Measurements from ENCODE around the gene RUNX1. TPM values are rescaled to one million over a fixed set of nuclear protein-coding genes. Genes with fewer than 3 reads are reported as not detected.
A peak's percentile ranks its signal among the peaks of the same experiment; 100 is the strongest.

Gene RUNX1
- total RNA-seq, 1 experiment from 2014 or later: 55.2 TPM

DNA sequence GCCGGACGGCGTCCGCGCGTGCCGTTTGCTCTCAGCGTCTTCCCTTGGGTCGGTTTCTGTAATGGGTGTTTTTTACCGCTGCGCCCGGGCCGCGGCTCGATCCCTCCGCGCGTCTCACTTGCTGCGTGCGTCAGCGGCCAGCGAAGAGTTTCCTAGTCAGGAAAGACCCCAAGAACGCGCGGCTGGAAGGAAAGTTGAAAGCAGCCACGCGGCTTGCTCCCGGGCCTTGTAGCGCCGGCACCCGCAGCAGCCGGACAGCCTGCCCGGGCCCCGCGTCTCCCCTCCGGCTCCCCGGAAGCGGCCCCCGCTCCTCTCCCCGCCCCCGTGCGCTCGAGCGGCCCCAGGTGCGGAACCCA, 159.8 kb downstream of the RUNX1 start:
- ChIA-PET POLR2A (ENCODE audit: unreplicated experiment) (interaction anchor here (0.6 to 3.6 kb wide), 7 partner anchors 19 to 343 kb away, joined by 3 to 30 read pairs (median 4); no protein-coding TSS in a partner anchor), CTCF (interaction anchor here (0.6 to 2.1 kb wide), 7 partner anchors 11 to 619 kb away, joined by 3 to 18 read pairs (median 5); no protein-coding TSS in a partner anchor)
- intact Hi-C loops (cut with micrococcal nuclease): loop anchor here (2.0 to 10.0 kb wide), 4 partner anchors 622 to 1136 kb away; no protein-coding TSS in a partner anchor
- H4K20me1 ChIP-seq (ENCODE audit: low read length): peaks cover 31% of the 10 kb centered on the region
- TF ChIP-seq EZH2phosphoT487 (IDR thresholded peaks at IDR 0.05; ENCODE audit: borderline replicate concordance, low read length): peak; percentile 57; the same call in 1 of the 2 replicates
- TF ChIP-seq, protein P1, sequence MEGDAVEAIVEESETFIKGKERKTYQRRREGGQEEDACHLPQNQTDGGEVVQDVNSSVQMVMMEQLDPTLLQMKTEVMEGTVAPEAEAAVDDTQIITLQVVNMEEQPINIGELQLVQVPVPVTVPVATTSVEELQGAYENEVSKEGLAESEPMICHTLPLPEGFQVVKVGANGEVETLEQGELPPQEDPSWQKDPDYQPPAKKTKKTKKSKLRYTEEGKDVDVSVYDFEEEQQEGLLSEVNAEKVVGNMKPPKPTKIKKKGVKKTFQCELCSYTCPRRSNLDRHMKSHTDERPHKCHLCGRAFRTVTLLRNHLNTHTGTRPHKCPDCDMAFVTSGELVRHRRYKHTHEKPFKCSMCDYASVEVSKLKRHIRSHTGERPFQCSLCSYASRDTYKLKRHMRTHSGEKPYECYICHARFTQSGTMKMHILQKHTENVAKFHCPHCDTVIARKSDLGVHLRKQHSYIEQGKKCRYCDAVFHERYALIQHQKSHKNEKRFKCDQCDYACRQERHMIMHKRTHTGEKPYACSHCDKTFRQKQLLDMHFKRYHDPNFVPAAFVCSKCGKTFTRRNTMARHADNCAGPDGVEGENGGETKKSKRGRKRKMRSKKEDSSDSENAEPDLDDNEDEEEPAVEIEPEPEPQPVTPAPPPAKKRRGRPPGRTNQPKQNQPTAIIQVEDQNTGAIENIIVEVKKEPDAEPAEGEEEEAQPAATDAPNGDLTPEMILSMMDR (conservative IDR thresholded peaks at IDR 0.05; ENCODE audit: low read depth, low read length): no peak
- TF ChIP-seq EZH2 (IDR thresholded peaks at IDR 0.05; ENCODE audit: low read length, unreplicated experiment): no peak
- H2AFZ ChIP-seq (ENCODE audit: low read length): peak overlapping the region; percentile 73
- H3K4me3 ChIP-seq (ENCODE audit: low read length): peak overlapping the region; percentile 95
- peaks cover 17% of the 10 kb centered on the region for H3K36me3 ChIP-seq (ENCODE audit: low read depth, low read length)
- DNase-seq (peak; percentile 50), ATAC-seq (peak; percentile 1)
- peak overlapping the region; percentile 91 for H3K4me2 ChIP-seq (ENCODE audit: low read length)
- H3K79me2 ChIP-seq (ENCODE audit: low read length): peaks cover 69% of the 10 kb centered on the region
- H3K27me3 ChIP-seq (ENCODE audit: low read length): no peaks in the 10 kb centered on the region
- no peaks in the 10 kb centered on the region for H3K9me2 ChIP-seq (replicated peaks; ENCODE audit: low read length)
- no TSS peak for BruUV-seq (replicated peaks)
- H3K27ac ChIP-seq (ENCODE audit: low read length): peak overlapping the region; percentile 90
- peak overlapping the region; percentile 87 for H3K9ac ChIP-seq (ENCODE audit: low read length)
- H3K4me1 ChIP-seq (ENCODE audit: insufficient read depth, low read length): 0 out of 2 replicates have a peak, but pooled peaks cover 14% of the 10 kb centered on the region
- no peaks in the 10 kb centered on the region for H3F3A ChIP-seq (ENCODE audit: low read length, unreplicated experiment)
- H3K9me3 ChIP-seq (ENCODE audit: low read length): no peaks in the 10 kb centered on the region

DNA sequence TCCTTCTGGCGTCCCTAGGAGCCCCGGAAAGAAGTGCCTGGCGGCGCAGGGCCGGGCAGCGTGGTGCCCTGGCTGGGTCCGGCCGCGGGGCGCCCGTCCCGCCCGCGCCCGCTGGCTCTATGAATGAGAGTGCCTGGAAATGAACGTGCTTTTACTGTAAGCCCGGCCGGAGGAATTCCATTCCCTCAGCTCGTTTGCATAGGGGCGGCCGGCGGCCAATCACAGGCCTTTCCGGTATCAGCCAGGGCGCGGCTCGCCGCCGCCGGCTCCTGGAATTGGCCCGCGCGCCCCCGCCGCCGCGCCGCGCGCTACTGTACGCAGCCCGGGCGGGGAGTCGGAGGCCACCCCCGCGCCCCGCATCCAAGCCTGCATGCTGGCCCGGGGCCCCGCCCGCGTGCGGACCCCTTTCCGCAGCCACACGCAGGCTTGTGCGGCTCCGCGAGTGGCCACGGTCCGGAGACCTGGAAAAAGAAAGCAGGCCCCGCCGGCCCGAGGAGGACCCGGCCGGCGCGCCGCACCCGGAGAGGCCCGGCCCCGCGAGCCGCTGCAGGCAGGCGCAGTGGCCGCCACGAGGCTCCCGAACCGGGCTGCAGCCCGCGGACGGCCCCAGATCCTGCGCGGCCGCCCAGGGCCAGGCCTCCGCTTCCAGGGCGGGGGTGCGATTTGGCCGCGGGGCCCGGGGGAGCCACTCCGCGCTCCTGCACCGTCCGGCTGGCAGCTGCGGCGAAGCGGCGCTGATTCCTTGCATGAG, 160.4 kb downstream of the RUNX1 start:
- peaks cover 23% of the 10 kb centered on the region for H3K36me3 ChIP-seq (ENCODE audit: low read depth, low read length)
- peak overlapping the region; percentile 91 for H3K4me2 ChIP-seq (ENCODE audit: low read length)
- intact Hi-C loops (cut with micrococcal nuclease): loop anchor here (1.0 to 10.0 kb wide), 6 partner anchors 143 to 1136 kb away; no protein-coding TSS in a partner anchor
- H3K79me2 ChIP-seq (ENCODE audit: low read length): peaks cover 69% of the 10 kb centered on the region
- peak; percentile 52 for ATAC-seq
- peak overlapping the region; percentile 90 for H3K27ac ChIP-seq (ENCODE audit: low read length)
- peak; percentile 97 for DNase-seq
- peaks cover 16% of the 10 kb centered on the region; the same call in 1 of the 2 replicates for H3K4me1 ChIP-seq (ENCODE audit: insufficient read depth, low read length)
- ChIA-PET POLR2A (ENCODE audit: unreplicated experiment) (interaction anchor here (0.6 to 3.6 kb wide), 20 partner anchors 10 to 1135 kb away, joined by 3 to 30 read pairs (median 4); no protein-coding TSS in a partner anchor), CTCF (interaction anchor here (0.5 to 2.1 kb wide), 14 partner anchors 11 to 830 kb away, joined by 3 to 18 read pairs (median 4); no protein-coding TSS in a partner anchor)
- no peaks in the 10 kb centered on the region for H3K9me3 ChIP-seq (ENCODE audit: low read length)
- H3K9me2 ChIP-seq (replicated peaks; ENCODE audit: low read length): no peaks in the 10 kb centered on the region
- H2AFZ ChIP-seq (ENCODE audit: low read length): peak overlapping the region; percentile 73
- BruUV-seq (replicated peaks): no TSS peak
- TF ChIP-seq, protein P1 (conservative IDR thresholded peaks at IDR 0.05; ENCODE audit: low read depth, low read length): no peak
- TF ChIP-seq EZH2phosphoT487 (IDR thresholded peaks at IDR 0.05; ENCODE audit: borderline replicate concordance, low read length): no peak
- no peak for TF ChIP-seq EZH2 (IDR thresholded peaks at IDR 0.05; ENCODE audit: low read length, unreplicated experiment)
- H3K9ac ChIP-seq (ENCODE audit: low read length): peak overlapping the region; percentile 87
- no peaks in the 10 kb centered on the region for H3K27me3 ChIP-seq (ENCODE audit: low read length)
- H4K20me1 ChIP-seq (ENCODE audit: low read length): peaks cover 37% of the 10 kb centered on the region
- peaks cover 2% of the 10 kb centered on the region for H3F3A ChIP-seq (ENCODE audit: low read length, unreplicated experiment)
- H3K4me3 ChIP-seq (ENCODE audit: low read length): peak overlapping the region; percentile 95
